HCT116 (cell line): ENCODE results near the gene PTGIR.

Experiments used
- EGR1 ChIP-seq: IDR thresholded peaks from 2 replicates; pipeline ENCODE4 v1.6.1; 2012; ENCODE audit warnings: low read depth
- TF ChIP-seq, protein P1 (sequence below), 3 experiments: fragments of 200-600 bp in 1 of 3; sonication (generic) in 1 of 3; IDR thresholded peaks in 2 of 3; conservative IDR thresholded peaks in 1 of 3; 2 replicates each; pipeline ENCODE4 v1.5.1; 2012 to 2017; ENCODE audit warnings: low read depth in 2 of 3, low read length in 2 of 3, antibody characterized with exemption in 1 of 3, borderline replicate concordance in 1 of 3, control low read depth in 1 of 3, mild to moderate bottlenecking in 1 of 3, mixed read lengths in 1 of 3, mixed run types in 1 of 3, moderate library complexity in 1 of 3; ENCODE audit not compliant: insufficient read depth in 1 of 3

GRCh38 chr19:46624958-46625661, at the start of gene PTGIR:
- TF ChIP-seq, protein P1, sequence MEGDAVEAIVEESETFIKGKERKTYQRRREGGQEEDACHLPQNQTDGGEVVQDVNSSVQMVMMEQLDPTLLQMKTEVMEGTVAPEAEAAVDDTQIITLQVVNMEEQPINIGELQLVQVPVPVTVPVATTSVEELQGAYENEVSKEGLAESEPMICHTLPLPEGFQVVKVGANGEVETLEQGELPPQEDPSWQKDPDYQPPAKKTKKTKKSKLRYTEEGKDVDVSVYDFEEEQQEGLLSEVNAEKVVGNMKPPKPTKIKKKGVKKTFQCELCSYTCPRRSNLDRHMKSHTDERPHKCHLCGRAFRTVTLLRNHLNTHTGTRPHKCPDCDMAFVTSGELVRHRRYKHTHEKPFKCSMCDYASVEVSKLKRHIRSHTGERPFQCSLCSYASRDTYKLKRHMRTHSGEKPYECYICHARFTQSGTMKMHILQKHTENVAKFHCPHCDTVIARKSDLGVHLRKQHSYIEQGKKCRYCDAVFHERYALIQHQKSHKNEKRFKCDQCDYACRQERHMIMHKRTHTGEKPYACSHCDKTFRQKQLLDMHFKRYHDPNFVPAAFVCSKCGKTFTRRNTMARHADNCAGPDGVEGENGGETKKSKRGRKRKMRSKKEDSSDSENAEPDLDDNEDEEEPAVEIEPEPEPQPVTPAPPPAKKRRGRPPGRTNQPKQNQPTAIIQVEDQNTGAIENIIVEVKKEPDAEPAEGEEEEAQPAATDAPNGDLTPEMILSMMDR (IDR thresholded peaks at IDR 0.05 in 2 of 3, conservative IDR thresholded peaks at IDR 0.05 in 1 of 3; ENCODE audit: borderline replicate concordance in 1 of 3, insufficient read depth in 1 of 3, low read depth in 2 of 3, low read length in 2 of 3) = no peak
- no peak for TF ChIP-seq EGR1
